WTC11 (cell line): ENCODE results near the gene INPP5A.

Source experiments
- ATF1 ChIP-seq: sonication (generic); formaldehyde crosslinking; IDR thresholded peaks from 2 replicates; pipeline ENCODE4 v1.8.1; 2023; ENCODE audit warnings: mild to moderate bottlenecking, moderate library complexity, missing genetic modification reagents
- CREM ChIP-seq: sonication (generic); formaldehyde crosslinking; IDR thresholded peaks from 2 replicates; pipeline ENCODE4 v1.8.1; 2022; ENCODE audit warnings: mild to moderate bottlenecking, missing genetic modification reagents, moderate library complexity
- CTCF ChIP-seq: fragments of 200-600 bp; IDR thresholded peaks from 2 replicates; pipeline ENCODE4 v1.8.0; 2022; ENCODE audit warnings: antibody characterized with exemption
- HMGXB4 ChIP-seq: sonication (generic); formaldehyde crosslinking; IDR thresholded peaks from 2 replicates; pipeline ENCODE4 v1.8.1; 2023; ENCODE audit warnings: mild to moderate bottlenecking, moderate library complexity, missing genetic modification reagents
- JUN ChIP-seq: sonication (generic); formaldehyde crosslinking; IDR thresholded peaks from 2 replicates; pipeline ENCODE4 v1.8.0; 2023; ENCODE audit warnings: mild to moderate bottlenecking, missing genetic modification reagents
- NFYB ChIP-seq: sonication (generic); formaldehyde crosslinking; conservative IDR thresholded peaks from 2 replicates; pipeline ENCODE4 v1.8.0; 2022; ENCODE audit warnings: low read depth, missing genetic modification reagents
- NR1H2 ChIP-seq: sonication (generic); formaldehyde crosslinking; IDR thresholded peaks from 2 replicates; pipeline ENCODE4 v1.9.0; 2021; ENCODE audit warnings: mild to moderate bottlenecking, moderate library complexity, missing genetic modification reagents
- NR2C2 ChIP-seq: sonication (generic); formaldehyde crosslinking; IDR thresholded peaks from 2 replicates; pipeline ENCODE4 v1.8.0; 2022; ENCODE audit warnings: mild to moderate bottlenecking, missing genetic modification reagents
- PREB ChIP-seq: sonication (generic); formaldehyde crosslinking; IDR thresholded peaks from 2 replicates; pipeline ENCODE4 v1.8.1; 2022; ENCODE audit warnings: mild to moderate bottlenecking, missing genetic modification reagents, moderate library complexity, borderline replicate concordance
- SP1 ChIP-seq: sonication (generic); formaldehyde crosslinking; conservative IDR thresholded peaks from 2 replicates; pipeline ENCODE4 v1.8.1; 2022; ENCODE audit warnings: missing genetic modification reagents
- STAT6 ChIP-seq: sonication (generic); formaldehyde crosslinking; conservative IDR thresholded peaks from 2 replicates; pipeline ENCODE4 v1.8.1; 2023; ENCODE audit warnings: mild to moderate bottlenecking, low read depth, missing genetic modification reagents, moderate library complexity
- ZNF423 ChIP-seq: fragments of 250-450 bp; sonication (Bioruptor Pico); IDR thresholded peaks from 2 replicates; pipeline ENCODE4 v2.1.2; 2022; ENCODE audit warnings: mild to moderate bottlenecking, moderate library complexity
- TF ChIP-seq, protein P1 (sequence below): sonication (generic); formaldehyde crosslinking; IDR thresholded peaks from 2 replicates; pipeline ENCODE4 v1.8.0; 2022; ENCODE audit warnings: mild to moderate bottlenecking, missing genetic modification reagents

DNA sequence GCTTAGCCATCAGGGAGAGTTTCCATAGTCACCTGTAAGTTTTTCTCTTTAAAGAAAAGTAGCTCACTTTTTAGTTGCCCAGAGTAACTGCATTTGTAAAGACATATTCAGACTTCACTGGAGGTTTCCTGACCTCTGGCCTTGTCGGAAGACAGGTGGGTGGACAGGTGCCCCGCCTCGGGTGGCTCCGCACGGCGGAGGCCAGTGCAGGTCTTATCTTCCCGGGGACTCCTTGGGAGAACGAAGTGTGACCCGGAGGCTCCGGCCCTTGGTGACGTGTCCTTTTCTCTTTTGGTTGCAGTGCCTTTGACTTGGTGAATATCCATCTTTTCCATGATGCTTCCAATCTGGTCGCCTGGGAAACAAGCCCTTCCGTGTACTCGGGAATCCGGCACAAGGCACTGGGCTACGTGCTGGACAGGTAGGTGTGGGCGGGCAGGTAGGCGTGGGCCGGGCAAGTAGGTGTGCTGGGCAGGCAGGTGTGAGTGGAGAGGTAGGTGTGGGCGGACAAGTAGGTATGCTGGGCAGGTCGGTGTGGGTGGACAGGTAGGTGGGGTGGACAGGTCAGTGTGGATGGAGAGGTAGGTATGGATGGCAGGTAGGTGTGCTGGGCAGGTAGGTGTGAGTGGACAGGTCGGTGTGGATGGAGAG lies 172.6 kb downstream of the INPP5A start:
- no peak for TF ChIP-seq ZNF423 (CRISPR knock-in tag)
- TF ChIP-seq CTCF = no peak
- TF ChIP-seq JUN (CRISPR knock-in tag) = no peak
- no peak for TF ChIP-seq NFYB
- TF ChIP-seq SP1 (CRISPR knock-in tag) = no peak
- TF ChIP-seq NR2C2 (CRISPR knock-in tag) = no peak
- TF ChIP-seq, protein P1, sequence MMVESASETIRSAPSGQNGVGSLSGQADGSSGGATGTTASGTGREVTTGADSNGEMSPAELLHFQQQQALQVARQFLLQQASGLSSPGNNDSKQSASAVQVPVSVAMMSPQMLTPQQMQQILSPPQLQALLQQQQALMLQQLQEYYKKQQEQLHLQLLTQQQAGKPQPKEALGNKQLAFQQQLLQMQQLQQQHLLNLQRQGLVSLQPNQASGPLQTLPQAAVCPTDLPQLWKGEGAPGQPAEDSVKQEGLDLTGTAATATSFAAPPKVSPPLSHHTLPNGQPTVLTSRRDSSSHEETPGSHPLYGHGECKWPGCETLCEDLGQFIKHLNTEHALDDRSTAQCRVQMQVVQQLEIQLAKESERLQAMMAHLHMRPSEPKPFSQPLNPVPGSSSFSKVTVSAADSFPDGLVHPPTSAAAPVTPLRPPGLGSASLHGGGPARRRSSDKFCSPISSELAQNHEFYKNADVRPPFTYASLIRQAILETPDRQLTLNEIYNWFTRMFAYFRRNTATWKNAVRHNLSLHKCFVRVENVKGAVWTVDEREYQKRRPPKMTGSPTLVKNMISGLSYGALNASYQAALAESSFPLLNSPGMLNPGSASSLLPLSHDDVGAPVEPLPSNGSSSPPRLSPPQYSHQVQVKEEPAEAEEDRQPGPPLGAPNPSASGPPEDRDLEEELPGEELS = no peak
- TF ChIP-seq NR1H2 (CRISPR knock-in tag) = no peak
- TF ChIP-seq STAT6 (CRISPR knock-in tag) = no peak
- no peak for TF ChIP-seq HMGXB4 (CRISPR knock-in tag)
- no peak for TF ChIP-seq CREM (CRISPR knock-in tag)
- no peak for TF ChIP-seq ATF1 (CRISPR knock-in tag)
- no peak for TF ChIP-seq PREB (CRISPR knock-in tag)
